H1 (cell line): ENCODE measurements around the gene SNRPB2. TPM values are rescaled to one million over a fixed set of nuclear protein-coding genes. Genes with fewer than 3 reads are reported as not detected.

ENCODE experiments used
- CTCF ChIA-PET: fragments of 300-600 bp; sonication (Branson Sonifier 250); formaldehyde crosslinking; loops from one replicate; lab custom pipeline; 2021; ENCODE audit not compliant: partially characterized antibody; lab: Charles Lee
- POLR2A ChIA-PET: fragments of 300-600 bp; sonication (Branson Sonifier 250); formaldehyde crosslinking; loops from one replicate; lab custom pipeline; 2021; ENCODE audit warnings: inconsistent platforms; ENCODE audit not compliant: partially characterized antibody; lab: Charles Lee
- DNase-seq, 2 experiments: peaks; one replicate each; pipeline versions ENCODE4 v3.0.0 to v3.0.0-alpha.2; 2010 to 2022; ENCODE audit warnings: low spot score in 2 of 2, low read depth in 1 of 2, mixed read lengths in 1 of 2
- FAIRE-seq: peaks from 2 replicates; lab custom pipeline; 2011; peaks lifted over from hg19 to GRCh38; lab: Jason Lieb, UNC
- H2AFZ ChIP-seq: 2 replicates; pipeline ENCODE4 v1.8.1; 2012; ENCODE audit warnings: low read length, inconsistent platforms
- H2AK5ac ChIP-seq: 2 replicates; pipeline ENCODE4 v1.6.1; 2013; ENCODE audit warnings: low read depth, low read length
- H2BK120ac ChIP-seq: replicated peaks from 2 replicates; pipeline ENCODE3; 2013; ENCODE audit warnings: low read depth, low read length, inconsistent platforms
- H2BK12ac ChIP-seq: 2 replicates; pipeline ENCODE4 v1.6.1; 2013; ENCODE audit warnings: low read depth, low read length
- H2BK15ac ChIP-seq: 2 replicates; pipeline ENCODE4 v1.6.1; 2013; ENCODE audit warnings: low read length
- H2BK20ac ChIP-seq: 2 replicates; pipeline ENCODE4 v1.6.1; 2013; ENCODE audit warnings: low read length
- H2BK5ac ChIP-seq: 2 replicates; pipeline ENCODE4 v1.6.1; 2013; ENCODE audit warnings: low read depth, low read length
- H3K14ac ChIP-seq: 2 replicates; pipeline ENCODE4 v1.6.1; 2013; ENCODE audit warnings: inconsistent platforms; ENCODE audit not compliant: insufficient read length
- H3K18ac ChIP-seq: 2 replicates; pipeline ENCODE4 v1.6.1; 2013; ENCODE audit warnings: low read length; ENCODE audit errors: extremely low read depth
- H3K23ac ChIP-seq: 2 replicates; pipeline ENCODE4 v1.6.1; 2013; ENCODE audit warnings: inconsistent platforms; ENCODE audit not compliant: insufficient read length
- H3K23me2 ChIP-seq: 2 replicates; pipeline ENCODE4 v1.6.1; 2013; ENCODE audit warnings: low read depth, low read length
- H3K27ac ChIP-seq: 2 replicates; pipeline ENCODE4 v1.6.1; 2011; ENCODE audit warnings: low read depth, low read length, inconsistent platforms
- H3K27me3 ChIP-seq, 4 experiments: replicated peaks in 1 of 4; 1 replicate in 1 of 4; 2 replicates in 3 of 4; pipeline versions ENCODE4 v1.6.1 to v1.8.1; 2011 to 2013; ENCODE audit warnings: low read length in 3 of 4, mild to moderate bottlenecking in 3 of 4, inconsistent platforms in 2 of 4, mixed read lengths in 2 of 4, moderate library complexity in 1 of 4; ENCODE audit not compliant: control insufficient read depth in 3 of 4, insufficient read depth in 3 of 4; ENCODE audit errors: extremely low read depth in 1 of 4
- H3K36me3 ChIP-seq, 4 experiments: 2 replicates each; pipeline versions ENCODE4 v1.6.1 to v1.8.1; 2011 to 2013; ENCODE audit warnings: mild to moderate bottlenecking in 4 of 4, low read length in 3 of 4, moderate library complexity in 2 of 4, control low read depth in 1 of 4, inconsistent platforms in 1 of 4; ENCODE audit not compliant: insufficient read depth in 4 of 4, control insufficient read depth in 2 of 4
- H3K4ac ChIP-seq: replicated peaks from 2 replicates; pipeline ENCODE3; 2013; ENCODE audit warnings: low read length, low read depth, mixed read lengths, inconsistent platforms; ENCODE audit not compliant: insufficient read length
- H3K4me1 ChIP-seq, 4 experiments: replicated peaks in 1 of 4; 1 replicate in 1 of 4; 2 replicates in 3 of 4; pipeline versions ENCODE4 v1.6.1 to v1.8.1; 2011 to 2013; ENCODE audit warnings: low read length in 3 of 4, inconsistent platforms in 2 of 4, mixed read lengths in 1 of 4; ENCODE audit not compliant: insufficient read depth in 4 of 4, control insufficient read depth in 3 of 4
- H3K4me2 ChIP-seq, 2 experiments: 2 replicates each; pipeline versions ENCODE4 v1.6.1 to v1.8.1; 2011 to 2013; ENCODE audit warnings: low read depth in 2 of 2, low read length in 2 of 2, control low read depth in 1 of 2, inconsistent platforms in 1 of 2, mild to moderate bottlenecking in 1 of 2; ENCODE audit not compliant: insufficient read depth in 1 of 2
- H3K4me3 ChIP-seq, 4 experiments: fragments of 200-600, 300-600 bp in 1 of 4; sonication (generic), shearing (Covaris generic), sonication (Bioruptor Twin) in 1 of 4; 2 replicates each; pipeline versions ENCODE4 v1.5.1 to v1.8.1; 2011 to 2016; ENCODE audit warnings: low read length in 4 of 4, low read depth in 3 of 4, control low read depth in 2 of 4, inconsistent platforms in 2 of 4, mild to moderate bottlenecking in 2 of 4, mixed read lengths in 1 of 4, moderate library complexity in 1 of 4; ENCODE audit not compliant: insufficient read depth in 2 of 4; ENCODE audit errors: extremely low read depth in 1 of 4
- H3K56ac ChIP-seq: replicated peaks from 2 replicates; pipeline ENCODE3; 2013; ENCODE audit warnings: low read depth, mild to moderate bottlenecking, mixed read lengths, low read length, inconsistent platforms; ENCODE audit not compliant: insufficient read length
- H3K79me1 ChIP-seq: 2 replicates; pipeline ENCODE4 v1.6.1; 2013; ENCODE audit warnings: low read depth, low read length, control low read depth
- H3K79me2 ChIP-seq, 2 experiments: 2 replicates each; pipeline versions ENCODE4 v1.6.1 to v1.8.1; 2012 to 2013; ENCODE audit warnings: low read length in 2 of 2, mild to moderate bottlenecking in 2 of 2, inconsistent platforms in 1 of 2; ENCODE audit not compliant: insufficient read depth in 2 of 2, control insufficient read depth in 1 of 2
- H3K9ac ChIP-seq, 4 experiments: replicated peaks in 1 of 4; 1 replicate in 1 of 4; 2 replicates in 3 of 4; pipeline versions ENCODE4 v1.6.1 to v1.8.1; 2011 to 2013; ENCODE audit warnings: low read depth in 3 of 4, low read length in 3 of 4, control low read depth in 2 of 4, mild to moderate bottlenecking in 2 of 4, moderate library complexity in 2 of 4, inconsistent platforms in 1 of 4; ENCODE audit errors: extremely low read depth in 1 of 4
- H3K9me3 ChIP-seq, 2 experiments: 2 replicates each; pipeline versions ENCODE4 v1.6.1 to v1.8.1; 2012 to 2013; ENCODE audit warnings: mild to moderate bottlenecking in 2 of 2, moderate library complexity in 2 of 2, control low read depth in 1 of 2, inconsistent platforms in 1 of 2, low read depth in 1 of 2, low read length in 1 of 2, mixed read lengths in 1 of 2; ENCODE audit not compliant: insufficient read depth in 2 of 2
- H4K20me1 ChIP-seq, 2 experiments: replicated peaks in 1 of 2; 2 replicates each; pipeline versions ENCODE3 to v1.8.1; 2011 to 2013; ENCODE audit warnings: inconsistent platforms in 2 of 2, low read length in 2 of 2, mild to moderate bottlenecking in 1 of 2; ENCODE audit not compliant: insufficient read depth in 2 of 2, control insufficient read depth in 1 of 2
- H4K5ac ChIP-seq: 2 replicates; pipeline ENCODE4 v1.6.1; 2013; ENCODE audit warnings: low read length, low read depth, mixed read lengths, inconsistent platforms; ENCODE audit not compliant: insufficient read length
- H4K8ac ChIP-seq: 2 replicates; pipeline ENCODE4 v1.8.0; 2013; ENCODE audit warnings: mild to moderate bottlenecking, moderate library complexity, low read length, inconsistent platforms; ENCODE audit not compliant: insufficient read depth; ENCODE audit errors: extremely low read depth
- H4K91ac ChIP-seq: replicated peaks from 2 replicates; pipeline ENCODE3; 2013; ENCODE audit warnings: low read length, mixed read lengths, inconsistent platforms; ENCODE audit not compliant: insufficient read length
- CREB1 ChIP-seq: IDR thresholded peaks from 2 replicates; pipeline ENCODE4 v1.6.1; 2012; ENCODE audit warnings: inconsistent platforms
- MAFK ChIP-seq: IDR thresholded peaks from 2 replicates; pipeline ENCODE4 v1.6.1; 2012; ENCODE audit warnings: low read depth, mild to moderate bottlenecking, improper control_type of control experiment, low read length
- RFX5 ChIP-seq: IDR thresholded peaks from 2 replicates; pipeline ENCODE4 v1.6.1; 2011; ENCODE audit warnings: low read depth, low read length, improper control_type of control experiment, borderline replicate concordance
- RNF2 ChIP-seq: fragments of 200-900, 300-1000 bp; sonication (generic); IDR thresholded peaks from 2 replicates; pipeline ENCODE4 v1.7.1; 2016; ENCODE audit warnings: borderline replicate concordance, low read depth, mild to moderate bottlenecking, antibody characterized with exemption, low read length; ENCODE audit not compliant: poor library complexity, severe bottlenecking; ENCODE audit errors: missing control alignments
- SP2 ChIP-seq: IDR thresholded peaks from 2 replicates; pipeline ENCODE4 v1.6.1; 2012; ENCODE audit warnings: mild to moderate bottlenecking, low read length, inconsistent platforms
- polyA plus RNA-seq, 7 experiments: library from polyadenylated mRNA; depleted of rRNA in 3 of 7; stranded (reverse) in 5 of 7; unstranded in 2 of 7; fragments of >200 nt in 5 of 7; fragments of 200-250 nt in 2 of 7; gene quantifications; 1 replicate in 5 of 7; 2 replicates in 1 of 7; 4 replicates in 1 of 7; pipeline versions ENCODE4 v1.2.1 to v1.2.3, GENCODE V29; 2011 to 2013; ENCODE audit warnings: missing spikeins in 2 of 7, mixed read lengths in 2 of 7
- total RNA-seq: library from RNA; stranded (reverse); fragmentation: NEBNext Ultra II Directional; extraction: Animal tissue kit (Norgen Biotek cat#: 25700); gene quantifications from 2 replicates; pipeline ENCODE4 v1.2.1, GENCODE V29; 2021

The SNRPB2 gene
- total and polyA plus RNA-seq, 2 of the 8 experiments (the other 6 are each of a cell fraction or from before 2014, with no cell fraction given): 49.4 to 102 TPM

DNA sequence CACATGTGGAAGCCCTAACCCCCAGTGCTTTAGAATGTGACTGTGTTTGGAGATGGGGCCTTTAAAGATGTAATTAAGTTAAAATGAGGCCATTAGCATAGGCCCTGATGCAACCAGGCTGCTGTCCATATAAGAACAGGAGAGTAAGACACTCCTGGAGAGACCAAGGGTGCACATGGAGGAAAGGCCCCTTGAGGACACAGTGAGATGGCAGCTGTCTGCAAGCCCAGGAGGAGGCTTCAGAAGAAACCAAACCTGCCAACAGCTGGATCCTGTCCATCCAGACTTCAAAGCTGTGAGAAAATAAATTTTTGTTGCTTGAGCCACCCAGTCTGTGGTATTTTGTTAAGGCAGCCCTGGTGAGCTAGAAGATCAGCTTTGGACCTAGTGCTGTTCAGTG is 16.8 kb upstream of the SNRPB2 start:
- CTCF ChIA-PET: interaction anchor here (0.6 kb wide), 1 partner anchor 1014 kb away, joined by 3 read pairs; no protein-coding TSS in a partner anchor

More for the DNA sequence above, 16.8 kb upstream of the SNRPB2 start:
- Histone ChIP-seq H4K91ac (no peak overlapping the region), H3K4me1 (peaks cover 0 to 3% (median 0%) of the 10 kb centered on the region in 4 experiments; a peak in 1 of 7 replicates), H3K79me1 (no peaks in the 10 kb centered on the region), H3K27ac (no peak overlapping the region), H3K36me3 (no peaks in the 10 kb centered on the region), H3K9me3 (no peaks in the 10 kb centered on the region), H4K5ac (no peak overlapping the region), H2BK15ac (no peak overlapping the region), H3K27me3 (no peaks in the 10 kb centered on the region), H3K4me3 (no peak overlapping the region), H2BK120ac (no peak overlapping the region), H2AK5ac (no peak overlapping the region), H3K79me2 (no peaks in the 10 kb centered on the region), H2BK20ac (no peak overlapping the region), H2BK12ac (no peak overlapping the region), H2AFZ (no peak overlapping the region), H2BK5ac (no peak overlapping the region), H3K9ac (no peak overlapping the region), H4K20me1 (no peaks in the 10 kb centered on the region), H3K56ac (no peak overlapping the region), H3K18ac (no peak overlapping the region), H3K23me2 (no peaks in the 10 kb centered on the region), H3K4me2 (no peak overlapping the region), H4K8ac (no peak overlapping the region), H3K23ac (no peak overlapping the region), H3K4ac (no peak overlapping the region), H3K14ac (no peak overlapping the region)
- 0 out of 2 replicates have a peak, but pooled peaks have one; percentile 8 for TF ChIP-seq MAFK
- no peak for TF ChIP-seq RNF2
- TF ChIP-seq RFX5: no peak
- no peak for TF ChIP-seq CREB1
- TF ChIP-seq SP2: no peak
- FAIRE-seq (no peak), DNase-seq (no peak)
- POLR2A ChIA-PET: no interaction called here
